HL-60/S4 treated with phorbol 12-myristate 13-acetate at 8.2 ng/mL for 4 days and 3 days (cell line): ENCODE measurements around the gene WDR73.
"Not testable (repeated sequence)": the region's sequence is repeated elsewhere in the genome, so short reads cannot be mapped to it uniquely, and the experiment has no call there.

Source experiments
- in situ Hi-C: fragments of 300-500 bp; cut with MboI; formaldehyde crosslinking; loops from 2 replicates; pipeline ENCODE4 v1.15.0; 2022; ENCODE audit warnings: low sequenced_read_pairs

WDR73 gene

GRCh38 chr15:84653910-84654688 is at the start of gene WDR73:
Gene WDR73, minus strand, starts transcription at chr15:84654283. Its CDS starts 9 bp downstream, at chr15:84654274.
- in situ Hi-C loops = no loop called here

- in situ Hi-C loops = no loop called here
Observed at GRCh38 chr15:84703808-84704207, 49.7 kb upstream of the WDR73 start.

GRCh38 chr15:84702961-84703482 is 48.9 kb upstream of the WDR73 start:
- in situ Hi-C loops = no loop called here

- in situ Hi-C loops = no loop called here
Observed at GRCh38 chr15:84699538-84700191, 45.6 kb upstream of the WDR73 start.

GRCh38 chr15:84697236-84697990 is 43.3 kb upstream of the WDR73 start:
- in situ Hi-C loops = no loop called here

- in situ Hi-C loops = no loop called here
Observed at GRCh38 chr15:84696757-84697156, 42.7 kb upstream of the WDR73 start.

GRCh38 chr15:84690342-84690741 is 36.3 kb upstream of the WDR73 start:
- in situ Hi-C loops = no loop called here

- in situ Hi-C loops = no loop called here
Observed at GRCh38 chr15:84689858-84690257, 35.8 kb upstream of the WDR73 start.

- in situ Hi-C loops = not testable (repeated sequence)
Observed at GRCh38 chr15:84686446-84686845, 32.4 kb upstream of the WDR73 start.

- in situ Hi-C loops = no loop called here
Observed at GRCh38 chr15:84685304-84685703, 31.2 kb upstream of the WDR73 start.

- in situ Hi-C loops = no loop called here
Observed at GRCh38 chr15:84684092-84684491, 30.0 kb upstream of the WDR73 start.

- in situ Hi-C loops = no loop called here
Observed at GRCh38 chr15:84681831-84682230, 27.7 kb upstream of the WDR73 start.

- in situ Hi-C loops = no loop called here
Observed at GRCh38 chr15:84671211-84671610, 17.1 kb upstream of the WDR73 start.

GRCh38 chr15:84669726-84670125 is 15.6 kb upstream of the WDR73 start:
- in situ Hi-C loops = no loop called here

GRCh38 chr15:84668221-84668982 is 14.3 kb upstream of the WDR73 start:
- in situ Hi-C loops = no loop called here

- in situ Hi-C loops = no loop called here
Observed at GRCh38 chr15:84666373-84666772, 12.3 kb upstream of the WDR73 start.

- in situ Hi-C loops = no loop called here
Observed at GRCh38 chr15:84661001-84661400, 6.9 kb upstream of the WDR73 start.

- in situ Hi-C loops = no loop called here
Observed at GRCh38 chr15:84659904-84660781, 6.1 kb upstream of the WDR73 start.

- in situ Hi-C loops = no loop called here
Observed at GRCh38 chr15:84658788-84659411, 4.8 kb upstream of the WDR73 start.
